ENCODE data around the gene DCDC2C. TPM values are rescaled to one million over a fixed set of nuclear protein-coding genes. Genes with fewer than 3 reads are reported as not detected.

DCDC2C gene
- total and polyA plus RNA-seq, 2 of the 4 experiments (the other 2 are of a cell fraction): not detected

GRCh38 chr2:3806730-3807129 is 103.4 kb downstream of the DCDC2C start:
- Histone ChIP-seq H4K5ac (ENCODE audit: low read depth, low read length) (no peak overlapping the region), H3K9ac (ENCODE audit: low read depth, low read length) (no peak overlapping the region), H2AK9ac (replicated peaks; ENCODE audit: low read depth, low read length, poor library complexity) (no peak overlapping the region), H3K9me3 (ENCODE audit: control insufficient read depth, insufficient read depth, low read length) (peaks cover 2% of the 10 kb centered on the region; the same call in 1 of the 2 replicates), H2AFZ (replicated peaks; ENCODE audit: low read length, poor library complexity) (no peak overlapping the region), H3K4ac (ENCODE audit: low read depth, low read length) (no peak overlapping the region), H2BK120ac (ENCODE audit: low read depth, low read length) (no peak overlapping the region), H3K14ac (replicated peaks; ENCODE audit: low read depth, low read length) (no peak overlapping the region), H3K27ac (ENCODE audit: insufficient read depth, low read length) (no peak overlapping the region), H4K20me1 (ENCODE audit: insufficient read depth, low read length) (no peaks in the 10 kb centered on the region), H3K23ac (ENCODE audit: low read depth, low read length) (no peak overlapping the region), H3K9me1 (ENCODE audit: insufficient read depth, low read length) (no peaks in the 10 kb centered on the region), H3K27me3 (ENCODE audit: control insufficient read depth, insufficient read depth, low read length) (no peaks in the 10 kb centered on the region; the same call in 1 of the 2 replicates), H3K18ac (ENCODE audit: low read depth, low read length) (no peak overlapping the region), H3K36me3 (ENCODE audit: control insufficient read depth, insufficient read depth, low read length) (no peaks in the 10 kb centered on the region), H4K8ac (ENCODE audit: low read depth in 2 of 2, low read length in 2 of 2) (no peak overlapping the region), H3K4me3 (ENCODE audit: insufficient read depth, low read depth, low read length) (no peak overlapping the region), H2AK5ac (ENCODE audit: low read depth, low read length) (no peak overlapping the region), H2BK5ac (ENCODE audit: low read depth, low read length, poor library complexity, severe bottlenecking) (no peak overlapping the region), H3K4me2 (ENCODE audit: low read depth, low read length) (no peak overlapping the region), H3K56ac (ENCODE audit: extremely low read depth, insufficient read depth, low read length) (no peak overlapping the region), H2BK20ac (ENCODE audit: low read depth, low read length) (no peak overlapping the region), H3K79me1 (ENCODE audit: low read depth in 1 of 2, low read length in 2 of 2) (no peaks in the 10 kb centered on the region), H3K4me1 (ENCODE audit: control insufficient read depth, insufficient read depth, low read length) (peaks cover 5% of the 10 kb centered on the region; the same call in 1 of the 2 replicates), H4K91ac (ENCODE audit: insufficient read depth, low read depth, low read length) (no peak overlapping the region), H2BK15ac (ENCODE audit: low read depth, low read length) (no peak overlapping the region)
- no TSS peak for BruUV-seq (replicated peaks)
- DNase-seq (no peak), ATAC-seq (ENCODE audit: low read depth) (no peak)
- ChIA-PET CTCF (interaction anchor here (0.8 kb wide), 1 partner anchor 26 kb away, joined by 3 read pairs; no protein-coding TSS in a partner anchor), POLR2A (ENCODE audit: unreplicated experiment) (no interaction called here)
- intact Hi-C loops (cut with micrococcal nuclease): no loop called here
- in situ Hi-C loops (cut with MboI; ENCODE audit: low sequenced_read_pairs): no loop called here
- 80% methylated on average over 2 of the region's 7 CpGs; no CpG with 5 or more reads in 1 of the 2 experiments for WGBS, 2 experiments (ENCODE audit: extremely low coverage in 2 of 2, insufficient read length in 1 of 2)
- dilution Hi-C loops (cut with HindIII; ENCODE audit: low sequenced_read_pairs, unreplicated experiment): no loop called here
- TF ChIP-seq MAZ (IDR thresholded peaks at IDR 0.05; ENCODE audit: borderline replicate concordance, low read depth, low read length) (no peak), USF2 (IDR thresholded peaks at IDR 0.05; ENCODE audit: low read depth, low read length) (no peak), MXI1 (IDR thresholded peaks at IDR 0.05; ENCODE audit: borderline replicate concordance, low read depth, low read length) (no peak), POLR2A (IDR thresholded peaks at IDR 0.05; ENCODE audit: low read depth, low read length) (no peak)
- TF ChIP-seq, protein P1, sequence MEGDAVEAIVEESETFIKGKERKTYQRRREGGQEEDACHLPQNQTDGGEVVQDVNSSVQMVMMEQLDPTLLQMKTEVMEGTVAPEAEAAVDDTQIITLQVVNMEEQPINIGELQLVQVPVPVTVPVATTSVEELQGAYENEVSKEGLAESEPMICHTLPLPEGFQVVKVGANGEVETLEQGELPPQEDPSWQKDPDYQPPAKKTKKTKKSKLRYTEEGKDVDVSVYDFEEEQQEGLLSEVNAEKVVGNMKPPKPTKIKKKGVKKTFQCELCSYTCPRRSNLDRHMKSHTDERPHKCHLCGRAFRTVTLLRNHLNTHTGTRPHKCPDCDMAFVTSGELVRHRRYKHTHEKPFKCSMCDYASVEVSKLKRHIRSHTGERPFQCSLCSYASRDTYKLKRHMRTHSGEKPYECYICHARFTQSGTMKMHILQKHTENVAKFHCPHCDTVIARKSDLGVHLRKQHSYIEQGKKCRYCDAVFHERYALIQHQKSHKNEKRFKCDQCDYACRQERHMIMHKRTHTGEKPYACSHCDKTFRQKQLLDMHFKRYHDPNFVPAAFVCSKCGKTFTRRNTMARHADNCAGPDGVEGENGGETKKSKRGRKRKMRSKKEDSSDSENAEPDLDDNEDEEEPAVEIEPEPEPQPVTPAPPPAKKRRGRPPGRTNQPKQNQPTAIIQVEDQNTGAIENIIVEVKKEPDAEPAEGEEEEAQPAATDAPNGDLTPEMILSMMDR (conservative IDR thresholded peaks at IDR 0.05; ENCODE audit: low read depth, low read length): no peak
